Measurements from ENCODE around the gene ALPP.
"Not testable (repeated sequence)": the region's sequence is repeated elsewhere in the genome, so short reads cannot be mapped to it uniquely, and the experiment has no call there.

The ALPP gene

DNA sequence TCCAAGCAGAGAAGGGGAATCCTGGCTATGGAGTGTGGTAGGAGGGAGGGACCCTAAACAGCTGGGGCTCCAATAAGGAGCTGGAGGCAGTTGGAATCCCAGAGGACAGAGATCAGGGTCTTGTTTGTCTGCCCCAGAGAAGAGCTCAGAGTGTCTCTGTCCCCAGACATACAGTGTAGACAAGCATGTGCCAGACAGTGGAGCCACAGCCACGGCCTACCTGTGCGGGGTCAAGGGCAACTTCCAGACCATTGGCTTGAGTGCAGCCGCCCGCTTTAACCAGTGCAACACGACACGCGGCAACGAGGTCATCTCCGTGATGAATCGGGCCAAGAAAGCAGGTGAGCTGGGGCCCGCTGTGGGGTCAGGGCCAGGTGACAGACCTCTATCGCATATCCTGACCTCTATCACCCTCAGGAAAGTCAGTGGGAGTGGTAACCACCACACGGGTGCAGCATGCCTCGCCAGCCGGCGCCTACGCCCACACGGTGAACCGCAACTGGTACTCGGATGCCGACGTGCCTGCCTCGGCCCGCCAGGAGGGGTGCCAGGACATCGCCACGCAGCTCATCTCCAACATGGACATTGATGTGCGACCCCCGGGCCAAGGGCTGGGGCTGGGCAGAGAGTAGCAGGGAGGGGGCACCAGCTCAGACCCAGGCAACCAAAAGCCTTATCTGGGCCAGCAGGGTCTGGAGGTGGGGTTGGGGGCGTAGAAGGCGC lies 29.0 kb downstream of the ALPP start:
- not testable (repeated sequence) for DNase-seq

DNA sequence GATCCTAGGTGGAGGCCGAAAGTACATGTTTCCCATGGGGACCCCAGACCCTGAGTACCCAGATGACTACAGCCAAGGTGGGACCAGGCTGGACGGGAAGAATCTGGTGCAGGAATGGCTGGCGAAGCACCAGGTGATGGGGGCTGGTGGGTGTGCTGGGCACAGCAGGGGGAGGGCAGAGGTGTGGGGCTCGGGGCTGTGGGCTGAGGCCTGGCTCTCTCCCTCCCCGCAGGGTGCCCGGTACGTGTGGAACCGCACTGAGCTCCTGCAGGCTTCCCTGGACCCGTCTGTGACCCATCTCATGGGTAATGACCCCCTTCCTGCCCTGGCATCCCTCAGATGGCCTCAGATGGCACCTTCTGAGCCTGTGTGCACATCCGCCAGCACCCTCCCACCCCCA lies 29.7 kb downstream of the ALPP start:
- DNase-seq = not testable (repeated sequence)

DNA sequence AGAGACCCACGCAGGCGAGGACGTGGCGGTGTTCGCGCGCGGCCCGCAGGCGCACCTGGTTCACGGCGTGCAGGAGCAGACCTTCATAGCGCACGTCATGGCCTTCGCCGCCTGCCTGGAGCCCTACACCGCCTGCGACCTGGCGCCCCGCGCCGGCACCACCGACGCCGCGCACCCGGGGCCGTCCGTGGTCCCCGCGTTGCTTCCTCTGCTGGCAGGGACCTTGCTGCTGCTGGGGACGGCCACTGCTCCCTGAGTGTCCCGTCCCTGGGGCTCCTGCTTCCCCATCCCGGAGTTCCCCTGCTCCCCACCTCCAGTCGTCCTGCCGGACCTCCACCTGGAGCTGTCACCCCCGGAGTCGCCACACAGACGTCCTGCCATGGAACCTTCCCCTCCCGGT lies 31.1 kb downstream of the ALPP start:
- DNase-seq = not testable (repeated sequence)

DNA sequence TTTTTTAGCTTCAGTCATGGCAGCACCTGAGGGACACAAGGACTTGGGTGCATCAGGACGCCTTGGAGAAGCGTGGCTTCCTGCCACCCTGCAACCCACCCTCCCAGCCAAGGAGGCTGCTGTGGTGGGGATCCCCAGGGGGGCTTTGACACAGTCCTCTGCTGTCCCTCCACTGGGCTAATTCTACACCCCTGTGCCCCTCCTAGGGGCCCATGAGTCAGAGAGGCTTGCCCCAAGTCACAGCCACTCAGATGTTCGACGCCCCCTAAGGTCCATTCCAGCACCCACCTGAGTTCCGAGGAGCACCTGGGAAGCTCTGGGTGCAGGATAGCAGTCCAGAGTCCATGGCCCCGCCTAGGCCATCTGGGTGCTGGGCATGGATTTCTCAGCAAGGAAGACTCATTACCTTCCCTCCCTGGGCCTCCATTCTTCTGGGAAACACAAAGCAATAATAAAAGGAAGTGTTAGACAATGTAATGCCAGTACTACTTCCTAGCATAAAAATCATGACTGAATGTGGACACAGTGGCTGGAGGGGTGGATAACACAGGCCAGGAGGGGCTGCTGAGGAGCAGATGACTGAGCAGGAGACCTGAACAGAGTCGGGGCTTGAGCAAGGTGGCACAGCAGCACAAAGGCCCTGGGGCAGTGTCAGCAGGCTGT lies 31.8 kb downstream of the ALPP start:
- DNase-seq = no peak

DNA sequence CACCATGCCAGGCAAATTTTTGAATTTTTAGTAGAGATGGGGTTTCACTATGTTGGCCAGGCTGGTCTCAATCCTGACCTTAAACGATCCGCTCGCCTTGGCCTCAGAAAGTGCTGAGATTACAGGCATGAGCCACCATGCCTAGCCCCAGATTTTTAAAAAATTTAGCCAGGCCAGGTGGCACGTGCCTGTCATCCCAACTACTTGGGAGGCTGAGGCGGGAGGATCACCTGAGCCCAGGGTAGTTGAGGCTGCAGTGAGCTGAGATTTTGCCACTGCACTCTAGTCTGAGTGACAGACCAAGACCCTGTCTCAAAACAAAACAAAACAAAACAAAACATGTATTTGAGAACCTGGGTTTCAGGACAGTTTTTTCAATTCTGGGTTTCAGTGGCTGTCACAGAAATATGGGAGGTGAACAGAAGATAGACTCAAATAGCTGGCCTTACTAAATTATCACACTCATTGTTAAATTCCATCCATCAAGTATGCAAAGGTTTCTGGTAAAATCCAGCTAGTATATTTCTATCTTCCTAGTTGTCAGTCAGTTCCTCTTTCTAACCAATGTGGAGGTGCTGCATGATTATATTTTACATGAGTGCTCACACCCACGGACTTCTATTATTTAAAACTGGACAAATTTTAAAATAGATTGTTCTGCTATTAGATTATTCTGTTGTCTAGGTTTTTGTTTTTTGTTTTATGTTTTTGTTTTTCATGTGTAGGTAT lies 33.5 kb downstream of the ALPP start:
- DNase-seq = no peak

DNA sequence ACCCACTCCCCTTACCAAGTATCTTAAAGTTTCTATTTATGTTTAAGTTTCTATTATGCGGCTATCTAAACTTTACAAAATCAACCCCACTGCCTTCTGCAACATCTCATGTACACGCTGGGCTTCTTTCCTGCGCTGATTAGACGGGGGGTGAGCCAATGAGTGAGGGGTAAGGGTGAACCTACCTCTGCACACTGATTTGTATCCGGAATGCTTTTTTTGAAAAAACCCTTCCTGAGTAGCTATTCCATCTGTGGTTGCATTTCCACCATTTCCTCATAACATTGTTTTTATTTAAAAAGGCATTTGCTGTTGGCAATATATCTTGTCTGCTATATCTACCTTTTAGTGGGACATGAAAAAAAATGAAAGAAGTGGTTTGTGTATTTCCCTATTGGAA lies 34.4 kb downstream of the ALPP start:
- no peak for DNase-seq

DNA sequence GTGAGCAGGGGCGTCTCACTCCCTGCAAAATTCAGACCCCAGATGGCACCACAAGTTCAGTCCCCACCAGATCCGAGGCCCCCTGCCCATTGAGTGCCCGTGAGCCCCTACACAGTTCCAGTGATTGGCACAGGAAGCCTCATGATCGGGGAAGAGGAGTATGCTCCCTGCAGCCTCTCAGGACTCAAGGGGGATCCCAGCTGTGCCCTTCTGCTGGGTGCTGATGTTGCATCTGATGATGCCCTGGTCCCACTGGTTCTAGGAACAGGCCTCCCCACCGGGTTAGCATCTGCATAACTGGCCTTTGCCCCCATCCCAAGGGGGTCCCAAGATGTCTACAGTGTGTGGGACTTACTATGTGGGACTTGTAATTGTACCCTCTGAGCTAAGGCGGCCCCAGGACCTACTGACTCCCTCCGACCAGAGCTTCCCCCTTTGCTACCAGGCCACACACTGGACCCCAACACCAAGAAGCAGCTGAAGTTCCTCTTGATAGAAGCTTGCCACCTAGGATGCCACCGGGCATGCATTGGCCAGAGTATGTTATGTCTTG lies 36.7 kb downstream of the ALPP start:
- DNase-seq = no peak

DNA sequence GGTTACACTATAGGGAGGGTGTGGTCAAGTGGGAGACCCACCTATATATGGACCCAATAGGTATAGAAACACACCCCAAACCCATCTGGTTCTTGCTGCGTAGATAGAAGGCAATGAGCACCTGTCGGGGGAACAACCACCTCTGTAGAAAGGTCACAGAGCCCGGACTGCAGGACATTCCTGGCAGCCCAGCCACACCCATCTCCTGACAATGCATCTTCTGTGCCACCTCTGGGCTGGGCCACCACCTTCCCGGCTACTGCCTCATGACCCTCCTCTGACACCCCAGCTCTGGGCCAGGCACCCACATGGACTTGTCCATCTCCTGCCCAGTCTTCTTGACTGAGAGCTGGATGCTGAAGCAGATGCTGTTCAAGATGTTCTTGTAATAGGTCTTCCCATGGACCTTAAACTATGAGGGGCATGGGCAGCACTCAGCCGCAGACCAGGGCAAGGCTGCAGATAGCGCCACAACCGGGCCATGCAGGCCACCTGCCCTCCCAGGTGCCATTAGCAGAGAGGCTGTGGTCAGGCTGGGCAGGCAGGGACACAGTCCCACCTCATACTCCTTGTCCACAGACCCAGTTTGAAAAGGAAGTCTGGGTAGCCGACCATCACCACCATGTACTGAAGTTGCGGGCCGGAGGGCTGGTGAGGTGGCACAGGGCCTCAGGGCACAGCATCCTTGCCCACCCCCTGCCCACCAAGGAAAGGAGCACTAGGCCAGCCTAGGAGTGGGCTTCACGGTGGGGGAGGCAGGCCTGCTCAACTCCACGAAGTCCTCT lies 37.4 kb downstream of the ALPP start:
- no peak for DNase-seq

DNA sequence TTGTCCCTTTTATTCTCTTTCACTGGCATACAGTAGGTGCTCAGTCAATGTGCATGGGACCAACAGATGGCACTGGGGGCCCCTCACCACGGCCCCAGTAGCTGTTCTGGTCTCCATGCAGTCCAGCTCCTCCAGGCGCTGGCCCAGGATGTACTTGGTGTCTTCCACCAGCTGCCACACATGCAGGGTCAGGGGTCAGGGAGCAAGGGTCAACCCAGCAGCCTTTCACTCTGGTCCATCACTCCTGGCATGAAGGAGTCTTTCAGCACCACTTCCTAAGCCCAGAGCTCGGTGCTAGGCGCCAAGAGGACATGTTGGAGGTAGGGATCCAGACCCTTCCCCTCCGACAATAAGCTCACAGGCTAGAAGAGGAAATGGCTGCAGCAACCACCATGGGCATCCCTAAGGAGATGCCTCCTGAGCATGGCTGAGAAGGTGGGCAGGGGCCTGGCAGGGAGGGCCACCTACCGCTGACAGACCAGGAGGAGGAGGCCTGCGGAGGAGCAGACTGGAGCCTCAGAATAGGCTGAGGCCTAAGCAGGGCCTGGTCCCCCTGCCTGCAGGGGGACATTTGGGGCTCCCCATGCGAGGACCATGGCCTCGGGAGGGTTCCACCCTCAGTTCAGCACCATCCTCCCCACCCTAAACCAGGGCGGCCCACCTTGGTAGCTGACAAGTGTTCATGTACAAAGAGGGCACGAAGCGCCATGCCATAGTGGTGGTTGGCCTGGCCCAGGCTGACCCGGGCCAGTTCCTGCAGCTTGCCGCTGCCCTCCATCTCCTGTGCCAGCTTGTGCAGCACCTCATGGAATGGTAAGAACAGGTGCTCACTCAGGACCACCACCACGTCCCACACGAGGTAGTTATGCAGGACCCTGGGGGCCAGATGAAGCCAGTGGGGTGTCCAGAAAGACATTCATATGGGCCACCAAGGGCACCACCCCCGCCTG lies 38.2 kb downstream of the ALPP start:
- no peak for DNase-seq

DNA sequence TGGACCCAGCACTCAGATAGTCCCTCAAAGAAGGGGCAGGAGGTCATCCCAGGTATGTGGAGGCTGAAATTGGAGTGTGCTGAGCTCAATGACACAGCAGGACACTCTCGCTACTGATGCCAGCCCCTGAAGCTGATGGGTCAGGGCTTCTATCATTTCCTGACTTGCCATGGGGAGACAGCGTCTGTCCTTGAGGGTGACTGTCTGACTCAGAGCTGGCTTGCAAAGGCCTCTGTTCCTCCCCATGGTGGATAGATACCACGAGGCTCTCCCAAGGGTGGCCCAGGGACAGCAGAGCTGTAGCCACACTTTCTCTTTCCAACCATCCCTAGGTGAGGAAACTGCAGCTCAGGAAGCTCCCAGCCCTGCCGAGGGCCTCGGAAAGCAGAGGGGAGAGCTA lies 38.9 kb downstream of the ALPP start:
- no peak for DNase-seq

DNA sequence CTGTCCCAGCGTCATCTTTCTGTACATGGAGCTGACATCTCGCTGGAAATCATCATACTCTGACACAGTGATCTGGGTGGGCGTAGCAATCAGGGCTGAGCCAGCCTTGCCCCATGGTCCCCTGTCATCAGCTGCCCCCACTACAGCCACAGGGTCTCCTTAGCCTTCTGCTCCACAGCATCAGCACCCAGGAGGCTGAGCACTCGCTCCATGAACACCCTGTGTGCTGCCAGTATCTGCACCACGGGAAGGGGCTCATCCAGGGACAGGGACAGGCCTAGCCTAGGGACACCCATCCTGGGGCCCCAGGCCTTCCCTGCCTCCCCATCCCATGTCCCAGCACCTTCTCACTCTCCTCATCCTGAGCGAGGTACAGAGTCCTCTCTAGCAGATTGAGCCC lies 39.5 kb downstream of the ALPP start:
- no peak for DNase-seq

DNA sequence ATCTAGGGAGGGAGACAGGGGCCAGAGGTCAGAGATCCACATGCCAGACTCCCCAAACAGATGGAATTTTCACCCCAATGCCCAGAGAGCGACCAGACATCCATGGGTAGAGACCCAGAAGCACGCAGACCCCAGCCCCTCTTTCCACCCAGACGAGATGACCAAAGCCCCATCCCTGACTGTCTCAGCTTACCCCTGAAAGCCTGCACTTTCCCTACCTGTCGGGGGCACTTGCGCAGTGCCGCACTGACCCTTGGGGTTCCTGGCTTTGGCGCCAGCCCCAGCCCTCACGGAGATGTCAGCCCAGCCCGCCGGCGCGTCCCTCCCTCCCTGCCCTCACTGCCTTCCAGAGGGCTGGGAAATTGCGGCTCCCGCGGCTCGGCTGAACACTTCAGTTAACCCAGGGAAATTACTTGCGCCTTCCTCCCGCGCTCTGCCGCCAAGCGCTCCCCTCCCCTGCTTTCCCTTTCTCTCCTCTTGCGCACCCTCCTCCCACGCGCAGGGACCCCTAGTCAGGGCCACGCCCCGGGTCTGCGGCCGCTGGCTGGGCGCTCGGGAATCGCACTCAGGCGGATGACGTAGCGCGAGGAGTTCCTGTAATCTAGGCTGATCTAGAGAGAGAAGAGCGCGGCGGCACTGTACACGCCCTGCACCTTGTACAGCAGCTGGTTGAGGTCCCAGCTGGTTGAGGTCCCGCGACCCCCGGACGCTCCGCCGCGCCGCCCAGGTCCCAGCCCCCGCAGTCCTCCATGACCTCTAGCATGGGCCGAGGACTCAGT lies 40.1 kb downstream of the ALPP start:
- peak in 2 of 3 experiments; percentile 70 to 77 for DNase-seq

DNA sequence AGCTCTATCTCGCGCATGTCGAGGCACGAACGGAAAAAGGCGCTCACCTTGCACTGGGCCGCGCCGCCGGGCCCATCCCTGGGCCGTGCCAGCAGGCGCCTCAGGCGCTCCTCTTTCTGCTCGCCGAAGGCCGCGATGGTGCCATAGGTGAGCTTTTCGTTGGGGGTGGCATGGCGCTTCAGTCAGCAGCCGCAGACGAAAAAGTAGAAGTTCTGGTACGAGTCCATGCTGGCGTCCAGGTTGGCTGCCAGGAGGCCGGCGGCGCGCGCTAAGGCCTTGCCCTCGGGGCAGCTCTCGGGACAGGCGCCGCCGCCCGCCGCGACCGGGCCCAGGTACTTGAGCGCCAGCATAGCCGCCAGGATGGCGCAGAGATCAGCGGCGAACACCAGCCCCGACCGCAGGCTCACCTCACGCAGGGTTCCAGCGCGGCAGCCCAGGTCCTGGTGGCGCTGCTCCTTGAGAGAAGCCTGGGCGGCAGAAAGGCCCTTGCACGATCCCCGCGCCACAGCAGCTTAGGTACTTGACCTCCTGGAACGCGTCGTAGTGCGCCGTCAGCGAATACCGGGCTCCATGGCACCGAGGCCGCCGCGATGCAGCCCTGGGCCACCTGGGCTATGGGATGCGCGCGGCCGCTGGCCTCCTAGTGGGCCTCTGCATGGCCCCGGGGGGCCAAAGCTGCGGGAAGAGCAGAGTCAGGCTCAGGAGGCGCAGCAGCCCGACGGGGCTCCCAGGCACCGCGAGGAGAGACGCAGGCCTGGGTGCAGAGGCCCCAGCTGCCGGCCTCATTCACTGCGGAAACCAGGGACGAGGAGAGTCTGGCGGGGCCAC lies 40.9 kb downstream of the ALPP start:
- DNase-seq = peak in 2 of 3 experiments; percentile 66 to 70

DNA sequence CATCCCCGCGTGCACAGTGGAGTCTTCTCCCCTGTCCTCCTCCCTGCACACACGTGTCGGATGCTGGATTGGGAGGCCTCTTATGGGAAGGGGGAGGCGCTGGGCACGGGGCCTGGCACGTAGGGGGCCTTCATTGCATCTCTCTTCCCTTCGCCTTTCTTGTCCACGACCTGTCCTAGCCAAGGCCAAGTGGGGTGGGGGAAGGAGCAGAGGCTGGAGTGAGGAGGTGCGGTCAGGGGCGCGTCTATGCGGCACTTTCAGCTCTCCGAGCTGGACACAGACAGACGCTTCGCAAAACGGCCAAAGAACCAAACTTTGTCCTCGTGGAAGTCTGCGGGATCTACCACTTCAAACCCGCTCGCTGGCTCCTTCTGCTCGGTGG lies 41.5 kb downstream of the ALPP start:
- DNase-seq = peak in 1 of 3 experiments; percentile 41

DNA sequence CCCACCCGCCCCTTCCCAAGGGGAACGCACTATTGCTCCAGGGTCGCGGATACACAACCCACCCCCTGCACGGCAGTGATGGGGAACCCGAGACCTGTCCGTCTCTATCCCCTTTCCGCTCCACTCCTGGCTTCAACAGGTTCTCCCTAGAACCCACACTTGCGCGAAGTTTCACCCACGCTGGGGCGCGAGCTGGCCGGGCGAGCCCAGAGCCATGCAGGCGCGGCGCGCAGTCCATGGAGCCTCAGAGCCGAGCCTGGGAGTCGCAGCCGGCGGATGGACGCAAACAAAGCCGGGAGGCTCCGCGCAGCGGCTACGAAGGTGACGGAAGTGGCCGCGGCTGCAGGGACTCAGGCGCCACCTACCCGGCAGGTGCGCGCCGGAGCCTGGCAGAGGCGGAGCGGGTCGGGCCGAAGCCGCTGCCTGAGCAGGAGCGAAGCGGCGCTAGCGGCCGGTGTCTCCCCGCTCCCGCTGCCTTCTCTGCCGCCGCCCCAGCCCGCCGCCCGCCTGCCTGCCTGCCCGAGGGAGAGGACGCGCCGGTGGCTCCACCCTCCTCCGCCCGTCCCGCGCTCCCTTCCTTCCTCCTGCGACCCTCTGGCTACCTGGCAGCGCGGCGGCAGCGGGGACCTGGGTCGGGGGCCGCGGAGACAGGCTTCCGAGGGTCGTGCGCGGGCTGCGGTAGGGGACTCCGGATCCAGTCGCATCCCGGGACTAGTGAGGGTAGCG lies 42.1 kb downstream of the ALPP start:
- peak; percentile 39 to 84 (median 77) for DNase-seq

DNA sequence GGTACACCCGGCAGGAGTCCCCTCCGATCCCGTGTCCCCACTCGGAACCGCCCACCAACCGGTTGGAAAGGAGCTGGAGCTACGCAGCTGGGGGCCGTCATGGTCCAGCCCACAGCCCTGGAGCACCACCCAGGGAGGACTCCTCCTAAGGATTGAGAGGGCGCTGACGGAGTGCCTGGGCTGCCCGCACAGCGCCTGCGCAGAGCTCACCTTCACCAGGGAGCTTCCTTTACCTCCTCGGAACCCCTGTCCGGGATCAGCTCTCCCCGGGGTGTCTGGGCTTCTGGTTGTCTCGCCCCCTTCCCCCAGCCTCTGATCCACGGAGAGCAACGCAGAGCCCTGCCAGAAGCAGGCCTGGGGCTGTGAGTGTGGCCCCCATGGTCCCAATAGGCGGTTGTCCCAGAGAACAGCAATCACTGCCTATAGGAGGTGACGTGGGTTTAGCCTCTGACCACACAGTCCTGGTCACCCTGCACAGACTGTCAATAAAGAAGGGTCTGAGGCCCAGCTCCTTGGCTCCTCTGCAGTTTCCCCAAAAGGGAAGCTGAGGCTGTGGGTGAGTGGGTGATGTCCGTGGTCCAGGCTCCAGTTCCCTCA lies 42.7 kb downstream of the ALPP start:
- DNase-seq = no peak

DNA sequence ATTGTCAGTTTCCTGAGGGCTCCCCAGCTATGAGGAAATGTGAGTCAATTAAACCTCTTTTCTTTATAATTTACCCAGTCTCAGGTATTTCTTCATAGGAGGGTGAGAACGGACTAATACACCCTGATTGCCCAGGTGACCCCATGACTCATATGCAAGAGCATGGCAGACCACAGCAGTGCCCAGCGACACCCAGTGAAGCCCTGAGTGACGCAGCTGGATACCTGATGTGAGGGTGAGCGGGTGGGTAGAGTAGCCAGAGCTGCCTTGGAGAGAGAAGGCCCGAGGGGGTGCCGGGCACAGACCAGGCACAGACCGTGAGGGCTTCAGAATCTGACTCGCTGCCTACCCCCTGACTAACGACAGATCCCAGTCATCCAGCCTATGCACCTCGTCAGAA lies 43.5 kb downstream of the ALPP start:
- DNase-seq = no peak

DNA sequence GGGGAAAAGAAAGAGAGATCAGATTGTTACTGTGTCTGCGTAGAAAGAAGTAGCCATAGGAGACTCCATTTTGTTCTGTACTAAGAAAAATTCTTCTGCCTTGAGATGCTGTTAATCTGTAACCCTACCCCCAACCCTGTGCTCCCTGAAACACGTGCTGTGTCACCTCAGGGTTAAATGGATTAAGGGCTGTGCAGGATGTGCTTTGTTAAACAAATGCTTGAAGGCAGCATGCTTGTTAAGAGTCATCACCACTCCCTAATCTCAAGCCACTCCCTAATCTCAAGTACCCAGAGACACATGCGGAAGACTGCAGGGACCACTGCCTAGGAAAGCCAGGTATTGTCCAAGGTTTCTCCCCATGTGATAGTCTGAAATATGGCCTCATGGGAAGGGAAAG lies 44.4 kb downstream of the ALPP start:
- DNase-seq = not testable (repeated sequence)

DNA sequence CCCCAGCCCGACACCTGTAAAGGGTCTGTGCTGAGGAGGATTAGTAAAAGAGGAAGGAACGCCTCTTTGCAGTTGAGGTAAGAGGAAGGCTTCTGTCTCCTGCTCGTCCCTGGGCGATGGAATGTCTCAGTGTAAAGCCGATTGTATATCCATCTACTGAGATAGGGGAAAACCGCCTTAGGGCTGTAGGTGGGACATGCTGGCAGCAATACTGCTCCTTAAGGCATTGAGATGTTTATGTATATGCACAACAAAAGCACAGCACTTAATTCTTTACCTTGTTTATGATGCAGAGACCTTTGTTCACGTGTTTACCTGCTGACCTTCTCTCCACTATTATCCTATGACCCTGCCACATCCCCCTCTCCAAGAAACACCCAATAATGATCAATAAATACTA lies 44.9 kb downstream of the ALPP start:
- not testable (repeated sequence) for DNase-seq

Data from NCI-H1417 (cell line).